NOMO-1 treated with dmso at 0.1 percent for 144 hours (cell line): ENCODE measurements around the gene FOXC2.

Experiments
- DNase-seq: peaks from one replicate; lab custom pipeline; 2025; ENCODE audit not compliant: unreplicated experiment; lab: John Stamatoyannopoulos, UW

FOXC2 gene

GRCh38 chr16:86566601-86566965 is at the start of gene FOXC2:
Gene FOXC2, plus strand, starts transcription at chr16:86566829. Its CDS starts 507 bp downstream, at chr16:86567336.
- no peak for DNase-seq

GRCh38 chr16:86517033-86517432 is 49.6 kb upstream of the FOXC2 start:
- DNase-seq = no peak

GRCh38 chr16:86517652-86518258 is 48.9 kb upstream of the FOXC2 start:
- DNase-seq = no peak

GRCh38 chr16:86519007-86519648 is 47.5 kb upstream of the FOXC2 start:
- DNase-seq = no peak

GRCh38 chr16:86519649-86520316 is 46.8 kb upstream of the FOXC2 start:
- DNase-seq = peak; percentile 21

GRCh38 chr16:86520317-86521210 is 46.1 kb upstream of the FOXC2 start:
- DNase-seq = no peak

GRCh38 chr16:86521236-86522197 is 45.1 kb upstream of the FOXC2 start:
- peak; percentile 37 for DNase-seq

GRCh38 chr16:86522634-86523033 is 44.0 kb upstream of the FOXC2 start:
- DNase-seq = no peak

- DNase-seq = no peak
These were observed 43.4 kb upstream of the FOXC2 start for GRCh38 chr16:86523166-86523740.

GRCh38 chr16:86524029-86524428 is 42.6 kb upstream of the FOXC2 start:
- DNase-seq = no peak

GRCh38 chr16:86525696-86526095 is 40.9 kb upstream of the FOXC2 start:
- no peak for DNase-seq

GRCh38 chr16:86527366-86527765 is 39.3 kb upstream of the FOXC2 start:
- DNase-seq = no peak

GRCh38 chr16:86528061-86528929 is 38.3 kb upstream of the FOXC2 start:
- no peak for DNase-seq

GRCh38 chr16:86529160-86529559 is 37.5 kb upstream of the FOXC2 start:
- DNase-seq = no peak

- DNase-seq = no peak
These were observed 36.1 kb upstream of the FOXC2 start for GRCh38 chr16:86530251-86531190.

- DNase-seq = no peak
These were observed 35.5 kb upstream of the FOXC2 start for GRCh38 chr16:86531191-86531545.

GRCh38 chr16:86531641-86532525 is 34.7 kb upstream of the FOXC2 start:
- DNase-seq = no peak
